Measurements from ENCODE around the gene GPR162. TPM values are rescaled to one million over a fixed set of nuclear protein-coding genes. Genes with fewer than 3 reads are reported as not detected.

Gene GPR162
- total RNA-seq, 1 experiment from 2014 or later: 18.3 TPM

GRCh38 chr12:6836851-6837250, 15.2 kb downstream of the GPR162 start:
- TF ChIP-seq CTCF (conservative IDR thresholded peaks at IDR 0.05; ENCODE audit: low read depth, low read length): no peak
- no peak for TF ChIP-seq EZH2 (IDR thresholded peaks at IDR 0.05; ENCODE audit: borderline replicate concordance, low read depth, low read length, poor library complexity, severe bottlenecking)
- Histone ChIP-seq H3K27me3 (replicated peaks; ENCODE audit: insufficient read depth, low read depth, low read length, poor library complexity) (no peaks in the 10 kb centered on the region), H3K4me1 (ENCODE audit: insufficient read depth, low read length, poor library complexity, severe bottlenecking) (no peaks in the 10 kb centered on the region), H3K9me3 (ENCODE audit: low read depth, low read length, poor library complexity, severe bottlenecking) (no peaks in the 10 kb centered on the region), H3K36me3 (ENCODE audit: insufficient read depth, low read length, poor library complexity, severe bottlenecking) (peaks cover 51% of the 10 kb centered on the region), H3K4me3 (ENCODE audit: low read depth, low read length, poor library complexity, severe bottlenecking) (no peak overlapping the region), H3K27ac (ENCODE audit: low read depth, low read length, poor library complexity, severe bottlenecking) (no peak overlapping the region)
- ChIA-PET POLR2A (ENCODE audit: low non-redundant PET) (no interaction called here), CTCF (no interaction called here)
- no peak for DNase-seq (ENCODE audit: low spot score)
- no TSS peak for BruUV-seq (replicated peaks)
- intact Hi-C loops (cut with micrococcal nuclease; ENCODE audit: unreplicated experiment): no loop called here

GRCh38 chr12:6837370-6838060, 15.9 kb downstream of the GPR162 start:
- peaks cover 45% of the 10 kb centered on the region for H3K36me3 ChIP-seq (ENCODE audit: insufficient read depth, low read length, poor library complexity, severe bottlenecking)

GRCh38 chr12:6838854-6839253, 17.2 kb downstream of the GPR162 start:
- peaks cover 41% of the 10 kb centered on the region for H3K36me3 ChIP-seq (ENCODE audit: insufficient read depth, low read length, poor library complexity, severe bottlenecking)
- intact Hi-C loops (cut with micrococcal nuclease; ENCODE audit: unreplicated experiment): no loop called here
- POLR2A ChIA-PET (ENCODE audit: low non-redundant PET): no interaction called here

More at GRCh38 chr12:6837370-6838060, 15.9 kb downstream of the GPR162 start:
- H3K4me1 ChIP-seq (ENCODE audit: insufficient read depth, low read length, poor library complexity, severe bottlenecking): no peaks in the 10 kb centered on the region
- ChIA-PET CTCF (no interaction called here), POLR2A (ENCODE audit: low non-redundant PET) (no interaction called here)
- H3K27me3 ChIP-seq (replicated peaks; ENCODE audit: insufficient read depth, low read depth, low read length, poor library complexity): no peaks in the 10 kb centered on the region
- H3K9me3 ChIP-seq (ENCODE audit: low read depth, low read length, poor library complexity, severe bottlenecking): no peaks in the 10 kb centered on the region
- TF ChIP-seq EZH2 (IDR thresholded peaks at IDR 0.05; ENCODE audit: borderline replicate concordance, low read depth, low read length, poor library complexity, severe bottlenecking): no peak
- TF ChIP-seq CTCF (conservative IDR thresholded peaks at IDR 0.05; ENCODE audit: low read depth, low read length): no peak
- H3K27ac ChIP-seq (ENCODE audit: low read depth, low read length, poor library complexity, severe bottlenecking): no peak overlapping the region
- BruUV-seq (replicated peaks): no TSS peak
- no peak overlapping the region for H3K4me3 ChIP-seq (ENCODE audit: low read depth, low read length, poor library complexity, severe bottlenecking)
- intact Hi-C loops (cut with micrococcal nuclease; ENCODE audit: unreplicated experiment): no loop called here
- DNase-seq (ENCODE audit: low spot score): no peak

More at GRCh38 chr12:6838854-6839253, 17.2 kb downstream of the GPR162 start:
- Histone ChIP-seq H3K27me3 (replicated peaks; ENCODE audit: insufficient read depth, low read depth, low read length, poor library complexity) (no peaks in the 10 kb centered on the region), H3K4me3 (ENCODE audit: low read depth, low read length, poor library complexity, severe bottlenecking) (no peak overlapping the region), H3K4me1 (ENCODE audit: insufficient read depth, low read length, poor library complexity, severe bottlenecking) (no peaks in the 10 kb centered on the region), H3K9me3 (ENCODE audit: low read depth, low read length, poor library complexity, severe bottlenecking) (no peaks in the 10 kb centered on the region), H3K27ac (ENCODE audit: low read depth, low read length, poor library complexity, severe bottlenecking) (no peak overlapping the region)
- BruUV-seq (replicated peaks): no TSS peak
- CTCF ChIA-PET: interaction anchor here (0.7 kb wide), 1 partner anchor 250 kb away, joined by 4 read pairs; no protein-coding TSS in a partner anchor
- no peak for TF ChIP-seq EZH2 (IDR thresholded peaks at IDR 0.05; ENCODE audit: borderline replicate concordance, low read depth, low read length, poor library complexity, severe bottlenecking)
- no peak for TF ChIP-seq CTCF (conservative IDR thresholded peaks at IDR 0.05; ENCODE audit: low read depth, low read length)
- no peak for DNase-seq (ENCODE audit: low spot score)

All from A673 (cell line).